Thoracic aorta (tissue), 2 donors: ENCODE results near the gene CHD2. TPM values are rescaled to one million over a fixed set of nuclear protein-coding genes. Genes with fewer than 3 reads are reported as not detected.

ENCODE experiments used
- ATAC-seq: fragments of 150-250 bp; one replicate; pipeline ENCODE4 v1.8.0; 2017; ENCODE audit warnings: low read depth; ENCODE audit not compliant: insufficient number of reproducible peaks, low FRiP score
- DNase-seq: peaks from one replicate; pipeline ENCODE4 v3.0.0-alpha.2; 2020; ENCODE audit warnings: low spot score
- H3K27ac ChIP-seq, 2 donors: fragments of 200-600 bp; sonication (generic); 1 replicate in 1 of 2; 2 replicates in 1 of 2; pipeline ENCODE4 v1.5.1; 2016; ENCODE audit warnings: mild to moderate bottlenecking in 2 of 2, moderate library complexity in 2 of 2
- H3K27me3 ChIP-seq: fragments of 200-600 bp; sonication (generic); replicated peaks from 2 replicates; pipeline ENCODE4 v1.6.0; 2016; ENCODE audit warnings: mild to moderate bottlenecking; ENCODE audit not compliant: insufficient read depth
- H3K36me3 ChIP-seq: fragments of 200-600 bp; sonication (generic); one replicate; pipeline ENCODE4 v1.5.1; 2016
- H3K4me1 ChIP-seq, 2 donors: fragments of 200-600 bp; sonication (generic); 1 replicate in 1 of 2; 2 replicates in 1 of 2; pipeline versions ENCODE4 v1.5.1 to v1.6.0; 2016; ENCODE audit warnings: low read depth in 2 of 2, mild to moderate bottlenecking in 1 of 2; ENCODE audit not compliant: control insufficient read depth in 1 of 2
- H3K4me3 ChIP-seq: fragments of 200-600 bp; sonication (generic); 2 replicates; pipeline ENCODE4 v1.5.1; 2016; ENCODE audit warnings: mild to moderate bottlenecking
- H3K9me3 ChIP-seq: fragments of 200-600 bp; sonication (generic); 2 replicates; pipeline ENCODE4 v1.5.1; 2016
- CTCF ChIP-seq: fragments of 200-600 bp; sonication (generic); IDR thresholded peaks from one replicate; pipeline ENCODE4 v1.5.1; 2019; ENCODE audit warnings: antibody characterized with exemption
- total RNA-seq, 2 donors: library from RNA; depleted of rRNA; stranded (reverse); fragments of >200 nt; gene quantifications; one replicate each; pipeline versions ENCODE4 v1.1.0 to v1.2.3, GENCODE V29; 2016

Gene CHD2
- total RNA-seq, 2 donors from 2014 or later: 143 to 148 TPM

GRCh38 chr15:92886042-92886537 lies 14.0 kb upstream of the CHD2 start:
- peak overlapping the region; percentile 100 for H3K27ac ChIP-seq
- DNase-seq: no peak

GRCh38 chr15:92886815-92887214 lies 13.3 kb upstream of the CHD2 start:
- H3K27ac ChIP-seq: peak overlapping the region; percentile 100
- TF ChIP-seq CTCF: no peak
- no peak for DNase-seq
- ATAC-seq: no peak
- H3K27me3 ChIP-seq: no peaks in the 10 kb centered on the region
- H3K9me3 ChIP-seq: no peaks in the 10 kb centered on the region
- peaks cover 10% of the 10 kb centered on the region for H3K36me3 ChIP-seq
- H3K4me3 ChIP-seq: peak overlapping the region; percentile 96
- peaks cover 41 to 59% of the 10 kb centered on the region in 2 donors for H3K4me1 ChIP-seq

More at GRCh38 chr15:92886042-92886537, 14.0 kb upstream of the CHD2 start:
- no peak for ATAC-seq
- Histone ChIP-seq H3K36me3 (peaks cover 8% of the 10 kb centered on the region), H3K4me3 (peak overlapping the region; percentile 96), H3K4me1 (peaks cover 38 to 59% of the 10 kb centered on the region in 2 donors), H3K27me3 (no peaks in the 10 kb centered on the region), H3K9me3 (no peaks in the 10 kb centered on the region)
- no peak for TF ChIP-seq CTCF

- ATAC-seq (no peak), DNase-seq (no peak)
- H3K36me3 ChIP-seq: peaks cover 16% of the 10 kb centered on the region
- no peaks in the 10 kb centered on the region for H3K9me3 ChIP-seq
- H3K27me3 ChIP-seq: no peaks in the 10 kb centered on the region
- peaks cover 41 to 61% of the 10 kb centered on the region in 2 donors for H3K4me1 ChIP-seq
- TF ChIP-seq CTCF: no peak
- H3K4me3 ChIP-seq: peak overlapping the region; percentile 96
- peak overlapping the region; percentile 31 to 47 for H3K27ac ChIP-seq
These were observed 12.3 kb upstream of the CHD2 start for GRCh38 chr15:92887869-92888268.

- no peak for DNase-seq
- H3K4me1 ChIP-seq: peaks cover 52 to 70% of the 10 kb centered on the region in 2 donors
- no peak for ATAC-seq
- no peaks in the 10 kb centered on the region for H3K27me3 ChIP-seq
- H3K9me3 ChIP-seq: no peaks in the 10 kb centered on the region
- TF ChIP-seq CTCF: no peak
- H3K36me3 ChIP-seq: peaks cover 31% of the 10 kb centered on the region
- no peak overlapping the region for H3K4me3 ChIP-seq
- H3K27ac ChIP-seq: peak overlapping the region in 1 of 2 donors; percentile 22
These were observed 10.6 kb upstream of the CHD2 start for GRCh38 chr15:92889390-92890107.

GRCh38 chr15:92891533-92892200 lies 8.5 kb upstream of the CHD2 start:
- DNase-seq (no peak), ATAC-seq (no peak)
- Histone ChIP-seq H3K4me1 (peaks cover 57 to 80% of the 10 kb centered on the region in 2 donors), H3K27me3 (no peaks in the 10 kb centered on the region), H3K9me3 (no peaks in the 10 kb centered on the region), H3K4me3 (no peak overlapping the region), H3K27ac (no peak overlapping the region), H3K36me3 (peaks cover 34% of the 10 kb centered on the region)
- no peak for TF ChIP-seq CTCF
